ENCODE results near the gene GPR61. TPM values are rescaled to one million over a fixed set of nuclear protein-coding genes. Genes with fewer than 3 reads are reported as not detected.
A peak's percentile ranks its signal among the peaks of the same experiment; 100 is the strongest.

Gene GPR61
- total and polyA plus RNA-seq, 9 of the 15 experiments (the other 6 are each of a cell fraction or from before 2014, with no cell fraction given), result 0.04 to 1.1 (median 0.25) TPM; not detected in 4

DNA sequence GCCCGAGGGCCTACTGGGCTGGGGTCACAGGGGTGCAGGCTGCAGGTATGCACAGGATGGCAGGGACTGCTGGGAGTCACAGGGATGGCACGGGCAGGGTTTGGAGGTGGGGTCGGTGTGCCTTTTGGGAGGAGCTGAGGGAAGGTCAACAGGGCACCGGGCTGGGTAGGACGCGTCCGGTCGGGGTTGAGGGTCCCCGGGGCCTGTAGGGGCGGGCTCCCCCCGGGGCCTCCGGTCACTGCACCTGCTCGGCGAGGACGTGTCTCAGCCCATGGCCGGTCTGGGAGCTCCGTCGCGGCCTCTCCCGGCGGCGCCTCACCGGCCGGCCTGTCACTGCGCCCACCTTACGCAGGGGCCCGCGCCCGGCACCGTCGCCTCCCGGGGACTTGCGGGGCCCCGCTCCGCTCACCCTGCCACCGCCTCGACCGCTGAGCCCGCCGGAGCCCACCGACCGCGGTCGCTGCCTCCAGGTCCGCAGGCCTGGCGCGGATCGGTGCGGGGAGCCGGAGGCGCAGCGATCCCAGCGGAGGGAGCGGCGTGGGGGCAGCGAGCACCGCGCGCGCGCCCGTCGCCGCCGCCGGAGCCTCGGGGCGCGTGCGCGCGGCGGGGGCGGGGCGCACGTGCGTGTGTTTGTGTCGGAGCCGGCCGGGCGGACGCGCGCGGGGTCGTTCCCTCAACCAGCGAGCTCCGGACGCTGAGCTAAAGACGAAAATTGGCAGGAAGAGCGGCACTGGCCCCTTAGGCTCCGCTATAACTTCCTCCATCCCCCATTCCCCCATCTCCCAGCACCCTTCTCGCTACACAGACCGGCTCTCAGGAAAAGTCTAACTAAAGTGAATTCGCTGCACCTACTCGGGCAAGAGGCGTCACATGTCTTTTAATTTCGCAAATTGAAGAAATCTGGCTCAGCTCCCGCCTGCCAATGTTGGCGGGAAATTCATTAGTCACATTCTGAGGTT, 30.2 kb upstream of the GPR61 start, which contains the start of gene AMIGO1 (continued):
- TF ChIP-seq, protein P1, sequence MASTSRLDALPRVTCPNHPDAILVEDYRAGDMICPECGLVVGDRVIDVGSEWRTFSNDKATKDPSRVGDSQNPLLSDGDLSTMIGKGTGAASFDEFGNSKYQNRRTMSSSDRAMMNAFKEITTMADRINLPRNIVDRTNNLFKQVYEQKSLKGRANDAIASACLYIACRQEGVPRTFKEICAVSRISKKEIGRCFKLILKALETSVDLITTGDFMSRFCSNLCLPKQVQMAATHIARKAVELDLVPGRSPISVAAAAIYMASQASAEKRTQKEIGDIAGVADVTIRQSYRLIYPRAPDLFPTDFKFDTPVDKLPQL (IDR thresholded peaks at IDR 0.05; ENCODE audit: extremely low read depth, insufficient read length), result no peak
- TF ChIP-seq, protein P2, sequence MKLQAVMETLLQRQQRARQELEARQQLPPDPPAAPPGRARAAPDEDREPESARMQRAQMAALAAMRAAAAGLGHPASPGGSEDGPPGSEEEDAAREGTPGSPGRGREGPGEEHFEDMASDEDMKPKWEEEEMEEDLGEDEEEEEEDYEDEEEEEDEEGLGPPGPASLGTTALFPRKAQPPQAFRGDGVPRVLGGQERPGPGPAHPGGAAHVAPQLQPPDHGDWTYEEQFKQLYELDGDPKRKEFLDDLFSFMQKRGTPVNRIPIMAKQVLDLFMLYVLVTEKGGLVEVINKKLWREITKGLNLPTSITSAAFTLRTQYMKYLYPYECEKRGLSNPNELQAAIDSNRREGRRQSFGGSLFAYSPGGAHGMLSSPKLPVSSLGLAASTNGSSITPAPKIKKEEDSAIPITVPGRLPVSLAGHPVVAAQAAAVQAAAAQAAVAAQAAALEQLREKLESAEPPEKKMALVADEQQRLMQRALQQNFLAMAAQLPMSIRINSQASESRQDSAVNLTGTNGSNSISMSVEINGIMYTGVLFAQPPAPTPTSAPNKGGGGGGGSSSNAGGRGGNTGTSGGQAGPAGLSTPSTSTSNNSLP (IDR thresholded peaks at IDR 0.05; ENCODE audit: borderline replicate concordance, low read depth, low read length), result no peak
- TF ChIP-seq, protein P3, sequence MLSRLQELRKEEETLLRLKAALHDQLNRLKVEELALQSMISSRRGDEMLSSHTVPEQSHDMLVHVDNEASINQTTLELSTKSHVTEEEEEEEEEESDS (CRISPR knock-in tag; IDR thresholded peaks at IDR 0.05), result no peak
- TF ChIP-seq ETS2 (tag; IDR thresholded peaks at IDR 0.05; ENCODE audit: borderline replicate concordance, poor library complexity, severe bottlenecking) (no peak), CCNT2 (IDR thresholded peaks at IDR 0.05; ENCODE audit: borderline replicate concordance, extremely low read depth, insufficient read length, low read depth, low read length) (peak; percentile 81), FOXM1 (IDR thresholded peaks at IDR 0.05; ENCODE audit: low read depth) (no peak), FOXM1 (CRISPR knock-in tag; IDR thresholded peaks at IDR 0.05; ENCODE audit: low read depth) (no peak), RB1 (IDR thresholded peaks at IDR 0.05; ENCODE audit: low read depth) (peak; percentile 68), CREBBP (IDR thresholded peaks at IDR 0.05; ENCODE audit: low read depth, low read length) (no peak), RCOR1 (IDR thresholded peaks at IDR 0.05; ENCODE audit: borderline replicate concordance in 1 of 2, low read depth in 2 of 2, low read length in 2 of 2) (no peak), YBX1 (IDR thresholded peaks at IDR 0.05) (no peak)
- TF ChIP-seq, protein P4, sequence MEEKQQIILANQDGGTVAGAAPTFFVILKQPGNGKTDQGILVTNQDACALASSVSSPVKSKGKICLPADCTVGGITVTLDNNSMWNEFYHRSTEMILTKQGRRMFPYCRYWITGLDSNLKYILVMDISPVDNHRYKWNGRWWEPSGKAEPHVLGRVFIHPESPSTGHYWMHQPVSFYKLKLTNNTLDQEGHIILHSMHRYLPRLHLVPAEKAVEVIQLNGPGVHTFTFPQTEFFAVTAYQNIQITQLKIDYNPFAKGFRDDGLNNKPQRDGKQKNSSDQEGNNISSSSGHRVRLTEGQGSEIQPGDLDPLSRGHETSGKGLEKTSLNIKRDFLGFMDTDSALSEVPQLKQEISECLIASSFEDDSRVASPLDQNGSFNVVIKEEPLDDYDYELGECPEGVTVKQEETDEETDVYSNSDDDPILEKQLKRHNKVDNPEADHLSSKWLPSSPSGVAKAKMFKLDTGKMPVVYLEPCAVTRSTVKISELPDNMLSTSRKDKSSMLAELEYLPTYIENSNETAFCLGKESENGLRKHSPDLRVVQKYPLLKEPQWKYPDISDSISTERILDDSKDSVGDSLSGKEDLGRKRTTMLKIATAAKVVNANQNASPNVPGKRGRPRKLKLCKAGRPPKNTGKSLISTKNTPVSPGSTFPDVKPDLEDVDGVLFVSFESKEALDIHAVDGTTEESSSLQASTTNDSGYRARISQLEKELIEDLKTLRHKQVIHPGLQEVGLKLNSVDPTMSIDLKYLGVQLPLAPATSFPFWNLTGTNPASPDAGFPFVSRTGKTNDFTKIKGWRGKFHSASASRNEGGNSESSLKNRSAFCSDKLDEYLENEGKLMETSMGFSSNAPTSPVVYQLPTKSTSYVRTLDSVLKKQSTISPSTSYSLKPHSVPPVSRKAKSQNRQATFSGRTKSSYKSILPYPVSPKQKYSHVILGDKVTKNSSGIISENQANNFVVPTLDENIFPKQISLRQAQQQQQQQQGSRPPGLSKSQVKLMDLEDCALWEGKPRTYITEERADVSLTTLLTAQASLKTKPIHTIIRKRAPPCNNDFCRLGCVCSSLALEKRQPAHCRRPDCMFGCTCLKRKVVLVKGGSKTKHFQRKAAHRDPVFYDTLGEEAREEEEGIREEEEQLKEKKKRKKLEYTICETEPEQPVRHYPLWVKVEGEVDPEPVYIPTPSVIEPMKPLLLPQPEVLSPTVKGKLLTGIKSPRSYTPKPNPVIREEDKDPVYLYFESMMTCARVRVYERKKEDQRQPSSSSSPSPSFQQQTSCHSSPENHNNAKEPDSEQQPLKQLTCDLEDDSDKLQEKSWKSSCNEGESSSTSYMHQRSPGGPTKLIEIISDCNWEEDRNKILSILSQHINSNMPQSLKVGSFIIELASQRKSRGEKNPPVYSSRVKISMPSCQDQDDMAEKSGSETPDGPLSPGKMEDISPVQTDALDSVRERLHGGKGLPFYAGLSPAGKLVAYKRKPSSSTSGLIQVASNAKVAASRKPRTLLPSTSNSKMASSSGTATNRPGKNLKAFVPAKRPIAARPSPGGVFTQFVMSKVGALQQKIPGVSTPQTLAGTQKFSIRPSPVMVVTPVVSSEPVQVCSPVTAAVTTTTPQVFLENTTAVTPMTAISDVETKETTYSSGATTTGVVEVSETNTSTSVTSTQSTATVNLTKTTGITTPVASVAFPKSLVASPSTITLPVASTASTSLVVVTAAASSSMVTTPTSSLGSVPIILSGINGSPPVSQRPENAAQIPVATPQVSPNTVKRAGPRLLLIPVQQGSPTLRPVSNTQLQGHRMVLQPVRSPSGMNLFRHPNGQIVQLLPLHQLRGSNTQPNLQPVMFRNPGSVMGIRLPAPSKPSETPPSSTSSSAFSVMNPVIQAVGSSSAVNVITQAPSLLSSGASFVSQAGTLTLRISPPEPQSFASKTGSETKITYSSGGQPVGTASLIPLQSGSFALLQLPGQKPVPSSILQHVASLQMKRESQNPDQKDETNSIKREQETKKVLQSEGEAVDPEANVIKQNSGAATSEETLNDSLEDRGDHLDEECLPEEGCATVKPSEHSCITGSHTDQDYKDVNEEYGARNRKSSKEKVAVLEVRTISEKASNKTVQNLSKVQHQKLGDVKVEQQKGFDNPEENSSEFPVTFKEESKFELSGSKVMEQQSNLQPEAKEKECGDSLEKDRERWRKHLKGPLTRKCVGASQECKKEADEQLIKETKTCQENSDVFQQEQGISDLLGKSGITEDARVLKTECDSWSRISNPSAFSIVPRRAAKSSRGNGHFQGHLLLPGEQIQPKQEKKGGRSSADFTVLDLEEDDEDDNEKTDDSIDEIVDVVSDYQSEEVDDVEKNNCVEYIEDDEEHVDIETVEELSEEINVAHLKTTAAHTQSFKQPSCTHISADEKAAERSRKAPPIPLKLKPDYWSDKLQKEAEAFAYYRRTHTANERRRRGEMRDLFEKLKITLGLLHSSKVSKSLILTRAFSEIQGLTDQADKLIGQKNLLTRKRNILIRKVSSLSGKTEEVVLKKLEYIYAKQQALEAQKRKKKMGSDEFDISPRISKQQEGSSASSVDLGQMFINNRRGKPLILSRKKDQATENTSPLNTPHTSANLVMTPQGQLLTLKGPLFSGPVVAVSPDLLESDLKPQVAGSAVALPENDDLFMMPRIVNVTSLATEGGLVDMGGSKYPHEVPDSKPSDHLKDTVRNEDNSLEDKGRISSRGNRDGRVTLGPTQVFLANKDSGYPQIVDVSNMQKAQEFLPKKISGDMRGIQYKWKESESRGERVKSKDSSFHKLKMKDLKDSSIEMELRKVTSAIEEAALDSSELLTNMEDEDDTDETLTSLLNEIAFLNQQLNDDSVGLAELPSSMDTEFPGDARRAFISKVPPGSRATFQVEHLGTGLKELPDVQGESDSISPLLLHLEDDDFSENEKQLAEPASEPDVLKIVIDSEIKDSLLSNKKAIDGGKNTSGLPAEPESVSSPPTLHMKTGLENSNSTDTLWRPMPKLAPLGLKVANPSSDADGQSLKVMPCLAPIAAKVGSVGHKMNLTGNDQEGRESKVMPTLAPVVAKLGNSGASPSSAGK (IDR thresholded peaks at IDR 0.05), result no peak

Data from K562 (cell line).